Measurements from ENCODE around the gene TGM2. TPM values are rescaled to one million over a fixed set of nuclear protein-coding genes. Genes with fewer than 3 reads are reported as not detected.

The TGM2 gene
- total RNA-seq, 1 donor from 2014 or later, result 5.5 TPM

DNA sequence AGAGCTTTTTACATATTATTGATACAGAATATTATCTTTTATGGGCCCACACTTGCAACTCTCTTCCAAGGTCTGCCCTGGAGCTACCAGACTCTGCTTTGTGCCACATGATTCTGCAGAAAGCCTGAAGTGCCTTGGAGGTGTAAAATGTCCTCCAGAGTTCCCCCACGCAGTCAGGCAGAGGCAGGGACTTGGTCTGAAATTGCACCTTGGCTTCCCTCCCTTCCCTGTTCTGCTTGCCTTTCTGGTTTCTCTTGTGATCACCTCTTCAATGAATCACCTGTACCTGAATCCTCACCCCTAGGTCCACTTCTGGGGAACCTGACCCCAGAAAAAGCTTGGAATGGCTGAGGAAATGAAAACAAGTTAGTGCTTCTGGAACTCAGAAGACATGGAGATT is 43.0 kb upstream of the TGM2 start:
- DNase-seq (ENCODE audit: low read depth) (peak; percentile 18), FAIRE-seq (no peak)
- no peak overlapping the region for H3K4me3 ChIP-seq (ENCODE audit: low read depth, low read length)
- no peaks in the 10 kb centered on the region for H3K27me3 ChIP-seq (ENCODE audit: control insufficient read depth, insufficient read depth, low read length)
- no peaks in the 10 kb centered on the region for H3K36me3 ChIP-seq (ENCODE audit: control insufficient read depth, insufficient read depth, low read length)
- TF ChIP-seq, protein P1, sequence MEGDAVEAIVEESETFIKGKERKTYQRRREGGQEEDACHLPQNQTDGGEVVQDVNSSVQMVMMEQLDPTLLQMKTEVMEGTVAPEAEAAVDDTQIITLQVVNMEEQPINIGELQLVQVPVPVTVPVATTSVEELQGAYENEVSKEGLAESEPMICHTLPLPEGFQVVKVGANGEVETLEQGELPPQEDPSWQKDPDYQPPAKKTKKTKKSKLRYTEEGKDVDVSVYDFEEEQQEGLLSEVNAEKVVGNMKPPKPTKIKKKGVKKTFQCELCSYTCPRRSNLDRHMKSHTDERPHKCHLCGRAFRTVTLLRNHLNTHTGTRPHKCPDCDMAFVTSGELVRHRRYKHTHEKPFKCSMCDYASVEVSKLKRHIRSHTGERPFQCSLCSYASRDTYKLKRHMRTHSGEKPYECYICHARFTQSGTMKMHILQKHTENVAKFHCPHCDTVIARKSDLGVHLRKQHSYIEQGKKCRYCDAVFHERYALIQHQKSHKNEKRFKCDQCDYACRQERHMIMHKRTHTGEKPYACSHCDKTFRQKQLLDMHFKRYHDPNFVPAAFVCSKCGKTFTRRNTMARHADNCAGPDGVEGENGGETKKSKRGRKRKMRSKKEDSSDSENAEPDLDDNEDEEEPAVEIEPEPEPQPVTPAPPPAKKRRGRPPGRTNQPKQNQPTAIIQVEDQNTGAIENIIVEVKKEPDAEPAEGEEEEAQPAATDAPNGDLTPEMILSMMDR (IDR thresholded peaks at IDR 0.05; ENCODE audit: insufficient read depth, low read length, severe bottlenecking), result no peak

DNA sequence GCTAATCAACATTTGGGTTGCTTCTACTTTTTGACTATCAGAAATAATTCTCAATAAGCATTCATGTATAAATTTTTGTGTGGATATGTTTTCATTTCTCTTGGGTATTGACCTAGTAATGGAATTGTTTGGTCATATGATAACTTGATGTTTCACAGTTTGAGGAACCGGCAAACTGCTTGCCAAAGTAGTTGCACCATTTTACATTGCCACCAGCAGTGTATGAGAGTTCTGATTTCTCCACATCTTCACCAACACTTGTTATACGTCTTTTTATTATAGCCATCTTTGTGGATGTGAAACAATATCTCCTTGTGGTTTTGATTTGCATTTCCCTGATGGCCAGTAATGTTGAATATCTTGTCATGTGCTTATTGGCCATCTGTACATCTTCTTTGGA is 42.6 kb upstream of the TGM2 start:
- FAIRE-seq, result no peak
- no peaks in the 10 kb centered on the region for H3K27me3 ChIP-seq (ENCODE audit: control insufficient read depth, insufficient read depth, low read length)
- no peak for DNase-seq (ENCODE audit: low read depth)
- no peaks in the 10 kb centered on the region for H3K36me3 ChIP-seq (ENCODE audit: control insufficient read depth, insufficient read depth, low read length)
- TF ChIP-seq, protein P1 (IDR thresholded peaks at IDR 0.05; ENCODE audit: insufficient read depth, low read length, severe bottlenecking), result no peak
- no peak overlapping the region for H3K4me3 ChIP-seq (ENCODE audit: low read depth, low read length)

DNA sequence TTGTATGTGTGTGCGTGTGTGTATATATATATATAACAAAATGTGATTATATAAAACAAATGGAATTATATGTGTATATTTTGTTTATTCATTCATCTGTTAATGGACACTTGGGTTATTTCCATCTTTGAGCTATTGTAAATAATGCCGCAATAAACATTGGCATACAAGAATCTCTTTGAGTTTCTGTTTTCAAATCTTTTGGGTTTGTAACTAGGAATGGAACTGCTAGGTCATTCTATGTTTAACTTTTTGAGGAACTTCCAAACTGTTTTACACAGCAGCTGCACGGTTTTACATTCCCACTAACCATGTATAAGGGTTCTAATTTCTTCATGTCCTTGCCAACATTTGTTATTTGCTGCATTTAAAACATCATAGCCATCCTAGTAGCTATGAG is 39.9 kb upstream of the TGM2 start:
- Histone ChIP-seq H3K36me3 (ENCODE audit: control insufficient read depth, insufficient read depth, low read length) (no peaks in the 10 kb centered on the region), H3K27me3 (ENCODE audit: control insufficient read depth, insufficient read depth, low read length) (no peaks in the 10 kb centered on the region), H3K4me3 (ENCODE audit: low read depth, low read length) (no peak overlapping the region)
- FAIRE-seq (no peak), DNase-seq (ENCODE audit: low read depth) (no peak)
- TF ChIP-seq, protein P1 (IDR thresholded peaks at IDR 0.05; ENCODE audit: insufficient read depth, low read length, severe bottlenecking), result no peak

DNA sequence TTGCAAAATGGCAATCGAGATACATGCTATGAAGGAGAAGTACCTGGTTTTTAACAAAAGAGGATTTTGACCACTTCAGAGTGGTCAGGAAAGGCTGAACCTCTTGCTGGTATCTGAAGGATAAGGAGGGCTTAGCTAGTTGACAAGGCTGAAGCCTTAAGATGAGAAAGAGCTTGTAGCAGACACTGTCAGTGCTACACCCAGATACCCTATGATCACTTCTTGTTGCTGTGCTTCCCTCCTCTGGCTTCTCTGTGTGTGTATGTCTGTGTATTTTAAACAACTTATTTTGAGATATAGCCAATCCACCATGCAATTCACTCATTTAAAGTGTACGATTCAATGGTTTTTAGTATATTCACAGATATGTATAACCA is 38.9 kb upstream of the TGM2 start:
- FAIRE-seq (no peak), DNase-seq (ENCODE audit: low read depth) (no peak)
- Histone ChIP-seq H3K27me3 (ENCODE audit: control insufficient read depth, insufficient read depth, low read length) (no peaks in the 10 kb centered on the region), H3K4me3 (ENCODE audit: low read depth, low read length) (no peak overlapping the region), H3K36me3 (ENCODE audit: control insufficient read depth, insufficient read depth, low read length) (no peaks in the 10 kb centered on the region)
- TF ChIP-seq, protein P1 (IDR thresholded peaks at IDR 0.05; ENCODE audit: insufficient read depth, low read length, severe bottlenecking), result no peak

DNA sequence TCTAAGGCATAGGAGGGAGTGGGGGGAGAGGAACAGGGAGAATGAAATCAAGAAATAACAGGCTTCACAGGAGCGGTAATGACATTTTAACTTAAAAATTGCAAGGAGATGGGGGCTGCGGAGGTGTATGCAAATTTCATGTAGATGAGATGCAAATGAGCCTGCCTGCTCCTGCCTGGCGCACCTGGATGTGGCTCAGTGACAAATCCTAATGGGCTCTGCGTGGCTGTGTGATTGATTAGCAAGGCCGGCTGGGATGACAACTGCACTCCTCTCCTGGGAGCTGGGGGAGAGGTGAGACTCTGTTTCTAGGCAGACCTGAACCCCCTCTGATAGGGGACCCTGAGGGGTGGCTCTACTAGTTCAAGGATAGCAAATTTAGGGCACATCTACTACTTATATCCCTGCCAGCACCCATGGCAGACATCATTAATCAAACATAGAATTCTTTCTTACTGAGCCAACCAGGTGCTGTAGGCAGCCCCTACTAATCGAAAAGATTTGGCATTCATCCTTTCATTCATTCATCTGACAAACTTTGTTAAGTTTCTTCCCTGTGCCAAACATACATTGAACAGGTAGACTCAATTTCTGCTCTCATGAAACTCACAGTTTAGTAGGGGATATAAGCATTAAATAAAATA is 38.4 kb upstream of the TGM2 start:
- DNase-seq (ENCODE audit: low read depth) (no peak), FAIRE-seq (no peak)
- Histone ChIP-seq H3K4me3 (ENCODE audit: low read depth, low read length) (no peak overlapping the region), H3K27me3 (ENCODE audit: control insufficient read depth, insufficient read depth, low read length) (no peaks in the 10 kb centered on the region), H3K36me3 (ENCODE audit: control insufficient read depth, insufficient read depth, low read length) (no peaks in the 10 kb centered on the region)
- TF ChIP-seq, protein P1 (IDR thresholded peaks at IDR 0.05; ENCODE audit: insufficient read depth, low read length, severe bottlenecking), result no peak

DNA sequence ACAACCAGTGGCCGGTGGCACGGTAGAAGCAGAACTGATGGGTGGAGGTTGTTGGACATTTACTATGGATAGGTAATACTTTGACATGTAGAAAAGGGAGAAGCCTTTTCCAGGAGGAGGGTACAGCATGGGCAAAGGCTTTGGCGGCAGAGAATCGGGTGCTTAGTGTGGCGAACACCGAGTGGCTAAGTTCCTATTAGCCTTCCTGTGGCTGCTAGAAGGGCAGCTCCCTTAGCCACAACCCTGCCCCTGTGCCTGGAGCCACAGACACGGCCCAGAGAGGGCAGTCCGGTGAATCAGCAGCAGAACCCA is 37.9 kb upstream of the TGM2 start:
- TF ChIP-seq, protein P1 (IDR thresholded peaks at IDR 0.05; ENCODE audit: insufficient read depth, low read length, severe bottlenecking), result no peak

More for the DNA sequence above, 37.9 kb upstream of the TGM2 start:
- Histone ChIP-seq H3K4me3 (ENCODE audit: low read depth, low read length) (no peak overlapping the region), H3K36me3 (ENCODE audit: control insufficient read depth, insufficient read depth, low read length) (no peaks in the 10 kb centered on the region), H3K27me3 (ENCODE audit: control insufficient read depth, insufficient read depth, low read length) (no peaks in the 10 kb centered on the region)
- no peak for DNase-seq (ENCODE audit: low read depth)
- no peak for FAIRE-seq

All from bronchial epithelial cell (primary cell).